ENCODE data around the gene ARL15. TPM values are rescaled to one million over a fixed set of nuclear protein-coding genes. Genes with fewer than 3 reads are reported as not detected.

ARL15 gene
- total and polyA plus RNA-seq, 2 donors (not counting 1 experiment from before 2014, with no cell fraction given): 5.8 to 20.5 TPM

- TF ChIP-seq CTCF (IDR thresholded peaks at IDR 0.05): no peak
- TF ChIP-seq EZH2 (IDR thresholded peaks at IDR 0.05; ENCODE audit: borderline replicate concordance, insufficient read depth, low read depth, low read length, poor library complexity, severe bottlenecking): no peak
- 100% methylated on average over 1 of the region's 7 CpGs for WGBS (ENCODE audit: insufficient coverage)
- H3K27me3 ChIP-seq (replicated peaks in 1 of 4; ENCODE audit: control extremely low read depth in 1 of 4, control insufficient read depth in 3 of 4, insufficient read depth in 4 of 4, low read length in 3 of 4): no peaks in the 10 kb centered on the region
- no peak overlapping the region for H3K27ac ChIP-seq (ENCODE audit: low read length in 2 of 2)
- no peak overlapping the region for H3K4me2 ChIP-seq (replicated peaks; ENCODE audit: low read depth, low read length, poor library complexity, severe bottlenecking)
- H3K27ac Mint-ChIP-seq: no peak overlapping the region
- H3K79me2 ChIP-seq (ENCODE audit: control insufficient read depth, insufficient read depth, low read length): no peaks in the 10 kb centered on the region
- H3K4me3 Mint-ChIP-seq: no peak overlapping the region
- no peaks in the 10 kb centered on the region for H4K20me1 ChIP-seq (ENCODE audit: control insufficient read depth, insufficient read depth, low read length, poor library complexity, severe bottlenecking)
- peaks cover 0 to 1% of the 10 kb centered on the region in 2 experiments for H3K36me3 ChIP-seq (replicated peaks in 1 of 2; ENCODE audit: control extremely low read depth in 1 of 2, control insufficient read depth in 1 of 2, extremely low read depth in 1 of 2, insufficient read depth in 2 of 2, low read length in 1 of 2)
- H2AFZ ChIP-seq (ENCODE audit: insufficient read depth, low read depth, low read length, poor library complexity, severe bottlenecking): no peak overlapping the region
- no peak overlapping the region for H3K9ac ChIP-seq (ENCODE audit: low read length)
- intact Hi-C loops (cut with micrococcal nuclease): no loop called here
- H3K9me3 Mint-ChIP-seq (ENCODE audit: insufficient read depth): no peaks in the 10 kb centered on the region
- H3K9me3 ChIP-seq (ENCODE audit: control extremely low read depth in 1 of 3, control insufficient read depth in 2 of 3, insufficient read depth in 1 of 3, low read length in 2 of 3): no peaks in the 10 kb centered on the region
- no peak for DNase-seq
- ChIA-PET CTCF (no interaction called here), POLR2A (no interaction called here)
- ATAC-seq (ENCODE audit: low read depth): no peak
- no peaks in the 10 kb centered on the region for H3K27me3 Mint-ChIP-seq
- no peak overlapping the region for H3K4me3 ChIP-seq (ENCODE audit: control extremely low read depth in 1 of 5, extremely low read depth in 1 of 5, insufficient read depth in 1 of 5, low read depth in 2 of 5, low read length in 4 of 5)
- no peaks in the 10 kb centered on the region for H3K4me1 Mint-ChIP-seq
- no peaks in the 10 kb centered on the region for H3K4me1 ChIP-seq (ENCODE audit: control insufficient read depth in 2 of 2, insufficient read depth in 2 of 2, low read length in 2 of 2)
These were observed 373.7 kb downstream of the ARL15 start for GRCh38 chr5:53936481-53937352.

- no peak overlapping the region for H3K4me2 ChIP-seq (replicated peaks; ENCODE audit: low read depth, low read length, poor library complexity, severe bottlenecking)
- no peaks in the 10 kb centered on the region for H4K20me1 ChIP-seq (ENCODE audit: control insufficient read depth, insufficient read depth, low read length, poor library complexity, severe bottlenecking)
- H3K9ac ChIP-seq (ENCODE audit: low read length): no peak overlapping the region
- H2AFZ ChIP-seq (ENCODE audit: insufficient read depth, low read depth, low read length, poor library complexity, severe bottlenecking): no peak overlapping the region
- ChIA-PET POLR2A (no interaction called here), CTCF (no interaction called here)
- H3K36me3 ChIP-seq (replicated peaks in 1 of 2; ENCODE audit: control extremely low read depth in 1 of 2, control insufficient read depth in 1 of 2, extremely low read depth in 1 of 2, insufficient read depth in 2 of 2, low read length in 1 of 2): peaks cover 0 to 1% of the 10 kb centered on the region in 2 experiments
- no peaks in the 10 kb centered on the region for H3K9me3 ChIP-seq (ENCODE audit: control extremely low read depth in 1 of 3, control insufficient read depth in 2 of 3, insufficient read depth in 1 of 3, low read length in 2 of 3)
- TF ChIP-seq CTCF (IDR thresholded peaks at IDR 0.05) (no peak), EZH2 (IDR thresholded peaks at IDR 0.05; ENCODE audit: borderline replicate concordance, insufficient read depth, low read depth, low read length, poor library complexity, severe bottlenecking) (no peak)
- no peaks in the 10 kb centered on the region for H3K79me2 ChIP-seq (ENCODE audit: control insufficient read depth, insufficient read depth, low read length)
- Mint-ChIP-seq H3K27ac (no peak overlapping the region), H3K9me3 (ENCODE audit: insufficient read depth) (no peaks in the 10 kb centered on the region), H3K4me3 (no peak overlapping the region), H3K27me3 (no peaks in the 10 kb centered on the region), H3K4me1 (no peaks in the 10 kb centered on the region)
- H3K27ac ChIP-seq (ENCODE audit: low read length in 2 of 2): no peak overlapping the region
- ATAC-seq (ENCODE audit: low read depth) (no peak), DNase-seq (no peak)
- H3K4me1 ChIP-seq (ENCODE audit: control insufficient read depth in 2 of 2, insufficient read depth in 2 of 2, low read length in 2 of 2): no peaks in the 10 kb centered on the region
- H3K27me3 ChIP-seq (replicated peaks in 1 of 4; ENCODE audit: control extremely low read depth in 1 of 4, control insufficient read depth in 3 of 4, insufficient read depth in 4 of 4, low read length in 3 of 4): no peaks in the 10 kb centered on the region
- no CpG with 5 or more reads among the region's 4 CpGs for WGBS (ENCODE audit: insufficient coverage)
- H3K4me3 ChIP-seq (ENCODE audit: control extremely low read depth in 1 of 5, extremely low read depth in 1 of 5, insufficient read depth in 1 of 5, low read depth in 2 of 5, low read length in 4 of 5): no peak overlapping the region
- intact Hi-C loops (cut with micrococcal nuclease): no loop called here
These were observed 376.1 kb downstream of the ARL15 start for GRCh38 chr5:53934151-53934820.

Data from B cell (primary cell).